GM23338 (cell line): ENCODE measurements around the gene LCE1C. TPM values are rescaled to one million over a fixed set of nuclear protein-coding genes. Genes with fewer than 3 reads are reported as not detected.

ENCODE experiments used
- ATAC-seq: fragments of 200-7000 bp; cut with Tn5 transposase; 3 replicates; pipeline ENCODE4 v1.9.1; 2020
- DNase-seq: peaks from one replicate; pipeline ENCODE4 v3.0.0-alpha.2; 2015; ENCODE audit warnings: low spot score
- H2AFZ ChIP-seq: fragments of 200-600 bp; sonication (generic); 2 replicates; pipeline ENCODE4 v1.8.0; 2016; ENCODE audit warnings: antibody characterized with exemption, mild to moderate bottlenecking, moderate library complexity
- H3F3A ChIP-seq: fragments of 200-600 bp; sonication (generic); replicated peaks from 2 replicates; pipeline ENCODE4 v1.8.0; 2017; ENCODE audit warnings: antibody characterized with exemption, mixed run types, low read depth
- H3K27ac ChIP-seq: fragments of 200-600 bp; sonication (generic); 2 replicates; pipeline ENCODE4 v1.6.1; 2016; ENCODE audit warnings: low read depth
- H3K27me3 ChIP-seq: fragments of 200-600 bp; sonication (generic); 2 replicates; pipeline ENCODE4 v1.8.0; 2016; ENCODE audit warnings: mild to moderate bottlenecking, mixed run types, moderate library complexity; ENCODE audit not compliant: insufficient read depth
- H3K36me3 ChIP-seq: fragments of 200-600 bp; sonication (generic); 2 replicates; pipeline ENCODE4 v1.8.0; 2016; ENCODE audit warnings: mild to moderate bottlenecking; ENCODE audit not compliant: insufficient read depth
- H3K4me1 ChIP-seq: fragments of 200-600 bp; sonication (generic); 2 replicates; pipeline ENCODE4 v1.8.0; 2016; ENCODE audit warnings: mild to moderate bottlenecking, moderate library complexity; ENCODE audit not compliant: insufficient read depth
- H3K4me2 ChIP-seq: fragments of 200-600 bp; sonication (generic); 2 replicates; pipeline ENCODE4 v1.7.1; 2017; ENCODE audit warnings: mixed run types
- H3K4me3 ChIP-seq: fragments of 200-600 bp; sonication (generic); 2 replicates; pipeline ENCODE4 v1.6.1; 2016; ENCODE audit warnings: mixed run types
- H3K79me2 ChIP-seq: fragments of 200-600 bp; sonication (generic); replicated peaks from 2 replicates; pipeline ENCODE4 v1.8.0; 2017; ENCODE audit warnings: mild to moderate bottlenecking; ENCODE audit not compliant: insufficient read depth
- H3K9me2 ChIP-seq: fragments of 200-600 bp; sonication (generic); 2 replicates; pipeline ENCODE4 v1.8.0; 2017; ENCODE audit not compliant: insufficient read depth
- H4K20me1 ChIP-seq: fragments of 200-600 bp; sonication (generic); replicated peaks from 2 replicates; pipeline ENCODE4 v1.8.0; 2017; ENCODE audit warnings: mild to moderate bottlenecking; ENCODE audit not compliant: insufficient read depth
- H3K27ac Mint-ChIP-seq: 2 replicates; pipeline ENCODE4 v1.8.0; 2020; ENCODE audit warnings: inconsistent platforms, mild to moderate bottlenecking, moderate library complexity, mixed read lengths
- H3K27me3 Mint-ChIP-seq: 3 replicates; pipeline ENCODE4 v1.8.0; 2022; ENCODE audit warnings: low read depth, mild to moderate bottlenecking, moderate library complexity, mixed read lengths, inconsistent platforms; ENCODE audit not compliant: insufficient read depth, poor library complexity
- H3K36me3 Mint-ChIP-seq: 3 replicates; pipeline ENCODE4 v1.8.0; 2021; ENCODE audit warnings: low read depth, mild to moderate bottlenecking, inconsistent platforms, moderate library complexity, mixed read lengths
- H3K4me1 Mint-ChIP-seq: 3 replicates; pipeline ENCODE4 v1.8.0; 2020; ENCODE audit warnings: mild to moderate bottlenecking, inconsistent platforms, mixed read lengths
- H3K4me3 Mint-ChIP-seq: 3 replicates; pipeline ENCODE4 v1.8.0; 2021; ENCODE audit warnings: moderate library complexity, mild to moderate bottlenecking, inconsistent platforms, mixed read lengths
- H3K9me3 Mint-ChIP-seq: 3 replicates; pipeline ENCODE4 v1.8.0; 2020; ENCODE audit warnings: moderate library complexity, mild to moderate bottlenecking, inconsistent platforms, mixed read lengths
- CREB1 ChIP-seq: fragments of 250-450 bp; sonication (Bioruptor Pico); IDR thresholded peaks from 2 replicates; pipeline ENCODE4 v1.5.0; 2020; ENCODE audit warnings: low read depth, mild to moderate bottlenecking, moderate library complexity
- EZH2 ChIP-seq: fragments of 200-600 bp; sonication (generic); IDR thresholded peaks from one replicate; pipeline ENCODE4 v1.8.0; 2017; ENCODE audit warnings: antibody characterized with exemption, mild to moderate bottlenecking, low read depth; ENCODE audit not compliant: unreplicated experiment
- JUNB ChIP-seq: IDR thresholded peaks from one replicate; pipeline ENCODE4 v1.6.1; 2016; ENCODE audit warnings: antibody characterized with exemption; ENCODE audit not compliant: unreplicated experiment
- POLR2AphosphoS5 ChIP-seq: IDR thresholded peaks from 2 replicates; pipeline ENCODE4 v1.6.1; 2016; ENCODE audit warnings: antibody characterized with exemption, low read depth
- ZNF331 ChIP-seq: fragments of 250-450 bp; sonication (Bioruptor Pico); IDR thresholded peaks from 2 replicates; pipeline ENCODE4 v1.5.0; 2020; ENCODE audit warnings: low read depth, mild to moderate bottlenecking, moderate library complexity
- polyA plus RNA-seq: library from polyadenylated mRNA; unstranded; fragments of >200 nt; fragmentation: Nextera tagmentation; extraction: Ambion mirVana; gene quantifications from 2 replicates; pipeline ENCODE4 v1.2.1, GENCODE V29; 2016
- total RNA-seq: library from RNA; depleted of rRNA; stranded (reverse); fragments of >200 nt; shearing (Covaris generic); gene quantifications from 2 replicates; pipeline ENCODE4 v1.2.3, GENCODE V29; 2014
- TF ChIP-seq, protein P1 (sequence below): fragments of 250-450 bp; sonication (Bioruptor Pico); IDR thresholded peaks from 2 replicates; pipeline ENCODE4 v1.5.0; 2020; ENCODE audit warnings: mild to moderate bottlenecking, moderate library complexity
- TF ChIP-seq, protein P2 (sequence below): IDR thresholded peaks from 2 replicates; pipeline ENCODE4 v1.6.1; 2016; ENCODE audit warnings: antibody characterized with exemption

Gene LCE1C
- total and polyA plus RNA-seq, 2 experiments from 2014 or later: not detected

DNA sequence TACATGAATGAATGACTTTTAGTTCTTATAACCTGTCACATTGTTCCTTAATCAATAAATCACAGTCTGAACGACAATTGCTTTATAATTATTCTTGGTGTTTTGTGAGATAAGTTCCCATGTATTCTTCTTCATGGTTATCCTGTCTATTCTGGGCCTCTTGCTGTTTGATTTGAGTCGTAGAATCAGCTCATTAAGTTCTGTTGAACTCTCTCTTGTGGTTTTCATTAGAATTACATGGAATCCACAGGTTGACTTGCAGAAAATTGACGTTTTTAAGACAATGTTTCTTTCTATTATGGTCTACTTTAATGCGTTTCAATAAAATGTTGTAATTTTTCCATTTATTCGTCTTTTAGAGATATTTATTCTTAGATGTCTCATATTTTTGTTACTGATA lies 16.8 kb upstream of the LCE1C start:
- no peaks in the 10 kb centered on the region for H4K20me1 ChIP-seq
- H3K36me3 ChIP-seq: no peaks in the 10 kb centered on the region
- no peak overlapping the region for H3K27ac ChIP-seq
- no peak overlapping the region for H3K4me2 ChIP-seq
- H3K27me3 ChIP-seq: no peaks in the 10 kb centered on the region
- no peak overlapping the region for H3K4me3 ChIP-seq
- no peak for DNase-seq
- Mint-ChIP-seq H3K27ac (no peak overlapping the region), H3K27me3 (peaks cover 3% of the 10 kb centered on the region), H3K9me3 (no peaks in the 10 kb centered on the region), H3K4me1 (no peaks in the 10 kb centered on the region), H3K4me3 (no peak overlapping the region), H3K36me3 (no peaks in the 10 kb centered on the region)
- H2AFZ ChIP-seq: no peak overlapping the region
- H3K79me2 ChIP-seq: no peaks in the 10 kb centered on the region
- no peaks in the 10 kb centered on the region for H3F3A ChIP-seq
- TF ChIP-seq, protein P1, sequence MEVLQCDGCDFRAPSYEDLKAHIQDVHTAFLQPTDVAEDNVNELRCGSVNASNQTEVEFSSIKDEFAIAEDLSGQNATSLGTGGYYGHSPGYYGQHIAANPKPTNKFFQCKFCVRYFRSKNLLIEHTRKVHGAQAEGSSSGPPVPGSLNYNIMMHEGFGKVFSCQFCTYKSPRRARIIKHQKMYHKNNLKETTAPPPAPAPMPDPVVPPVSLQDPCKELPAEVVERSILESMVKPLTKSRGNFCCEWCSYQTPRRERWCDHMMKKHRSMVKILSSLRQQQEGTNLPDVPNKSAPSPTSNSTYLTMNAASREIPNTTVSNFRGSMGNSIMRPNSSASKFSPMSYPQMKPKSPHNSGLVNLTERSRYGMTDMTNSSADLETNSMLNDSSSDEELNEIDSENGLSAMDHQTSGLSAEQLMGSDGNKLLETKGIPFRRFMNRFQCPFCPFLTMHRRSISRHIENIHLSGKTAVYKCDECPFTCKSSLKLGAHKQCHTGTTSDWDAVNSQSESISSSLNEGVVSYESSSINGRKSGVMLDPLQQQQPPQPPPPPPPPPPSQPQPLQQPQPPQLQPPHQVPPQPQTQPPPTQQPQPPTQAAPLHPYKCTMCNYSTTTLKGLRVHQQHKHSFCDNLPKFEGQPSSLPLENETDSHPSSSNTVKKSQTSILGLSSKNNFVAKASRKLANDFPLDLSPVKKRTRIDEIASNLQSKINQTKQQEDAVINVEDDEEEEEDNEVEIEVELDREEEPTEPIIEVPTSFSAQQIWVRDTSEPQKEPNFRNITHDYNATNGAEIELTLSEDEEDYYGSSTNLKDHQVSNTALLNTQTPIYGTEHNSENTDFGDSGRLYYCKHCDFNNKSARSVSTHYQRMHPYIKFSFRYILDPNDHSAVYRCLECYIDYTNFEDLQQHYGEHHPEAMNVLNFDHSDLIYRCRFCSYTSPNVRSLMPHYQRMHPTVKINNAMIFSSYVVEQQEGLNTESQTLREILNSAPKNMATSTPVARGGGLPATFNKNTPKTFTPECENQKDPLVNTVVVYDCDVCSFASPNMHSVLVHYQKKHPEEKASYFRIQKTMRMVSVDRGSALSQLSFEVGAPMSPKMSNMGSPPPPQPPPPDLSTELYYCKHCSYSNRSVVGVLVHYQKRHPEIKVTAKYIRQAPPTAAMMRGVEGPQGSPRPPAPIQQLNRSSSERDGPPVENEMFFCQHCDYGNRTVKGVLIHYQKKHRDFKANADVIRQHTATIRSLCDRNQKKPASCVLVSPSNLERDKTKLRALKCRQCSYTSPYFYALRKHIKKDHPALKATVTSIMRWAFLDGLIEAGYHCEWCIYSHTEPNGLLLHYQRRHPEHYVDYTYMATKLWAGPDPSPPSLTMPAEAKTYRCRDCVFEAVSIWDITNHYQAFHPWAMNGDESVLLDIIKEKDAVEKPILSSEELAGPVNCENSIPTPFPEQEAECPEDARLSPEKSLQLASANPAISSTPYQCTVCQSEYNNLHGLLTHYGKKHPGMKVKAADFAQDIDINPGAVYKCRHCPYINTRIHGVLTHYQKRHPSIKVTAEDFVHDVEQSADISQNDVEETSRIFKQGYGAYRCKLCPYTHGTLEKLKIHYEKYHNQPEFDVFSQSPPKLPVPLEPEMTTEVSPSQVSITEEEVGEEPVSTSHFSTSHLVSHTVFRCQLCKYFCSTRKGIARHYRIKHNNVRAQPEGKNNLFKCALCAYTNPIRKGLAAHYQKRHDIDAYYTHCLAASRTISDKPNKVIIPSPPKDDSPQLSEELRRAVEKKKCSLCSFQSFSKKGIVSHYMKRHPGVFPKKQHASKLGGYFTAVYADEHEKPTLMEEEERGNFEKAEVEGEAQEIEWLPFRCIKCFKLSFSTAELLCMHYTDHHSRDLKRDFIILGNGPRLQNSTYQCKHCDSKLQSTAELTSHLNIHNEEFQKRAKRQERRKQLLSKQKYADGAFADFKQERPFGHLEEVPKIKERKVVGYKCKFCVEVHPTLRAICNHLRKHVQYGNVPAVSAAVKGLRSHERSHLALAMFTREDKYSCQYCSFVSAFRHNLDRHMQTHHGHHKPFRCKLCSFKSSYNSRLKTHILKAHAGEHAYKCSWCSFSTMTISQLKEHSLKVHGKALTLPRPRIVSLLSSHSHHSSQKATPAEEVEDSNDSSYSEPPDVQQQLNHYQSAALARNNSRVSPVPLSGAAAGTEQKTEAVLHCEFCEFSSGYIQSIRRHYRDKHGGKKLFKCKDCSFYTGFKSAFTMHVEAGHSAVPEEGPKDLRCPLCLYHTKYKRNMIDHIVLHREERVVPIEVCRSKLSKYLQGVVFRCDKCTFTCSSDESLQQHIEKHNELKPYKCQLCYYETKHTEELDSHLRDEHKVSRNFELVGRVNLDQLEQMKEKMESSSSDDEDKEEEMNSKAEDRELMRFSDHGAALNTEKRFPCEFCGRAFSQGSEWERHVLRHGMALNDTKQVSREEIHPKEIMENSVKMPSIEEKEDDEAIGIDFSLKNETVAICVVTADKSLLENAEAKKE (CRISPR knock-in tag): no peak
- no peak for TF ChIP-seq JUNB
- TF ChIP-seq, protein P2, sequence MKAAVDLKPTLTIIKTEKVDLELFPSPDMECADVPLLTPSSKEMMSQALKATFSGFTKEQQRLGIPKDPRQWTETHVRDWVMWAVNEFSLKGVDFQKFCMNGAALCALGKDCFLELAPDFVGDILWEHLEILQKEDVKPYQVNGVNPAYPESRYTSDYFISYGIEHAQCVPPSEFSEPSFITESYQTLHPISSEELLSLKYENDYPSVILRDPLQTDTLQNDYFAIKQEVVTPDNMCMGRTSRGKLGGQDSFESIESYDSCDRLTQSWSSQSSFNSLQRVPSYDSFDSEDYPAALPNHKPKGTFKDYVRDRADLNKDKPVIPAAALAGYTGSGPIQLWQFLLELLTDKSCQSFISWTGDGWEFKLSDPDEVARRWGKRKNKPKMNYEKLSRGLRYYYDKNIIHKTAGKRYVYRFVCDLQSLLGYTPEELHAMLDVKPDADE: no peak
- TF ChIP-seq POLR2AphosphoS5: no peak
- no peak for TF ChIP-seq ZNF331 (CRISPR knock-in tag)
- ATAC-seq: no peak
- no peaks in the 10 kb centered on the region for H3K9me2 ChIP-seq
- H3K4me1 ChIP-seq: no peaks in the 10 kb centered on the region

DNA sequence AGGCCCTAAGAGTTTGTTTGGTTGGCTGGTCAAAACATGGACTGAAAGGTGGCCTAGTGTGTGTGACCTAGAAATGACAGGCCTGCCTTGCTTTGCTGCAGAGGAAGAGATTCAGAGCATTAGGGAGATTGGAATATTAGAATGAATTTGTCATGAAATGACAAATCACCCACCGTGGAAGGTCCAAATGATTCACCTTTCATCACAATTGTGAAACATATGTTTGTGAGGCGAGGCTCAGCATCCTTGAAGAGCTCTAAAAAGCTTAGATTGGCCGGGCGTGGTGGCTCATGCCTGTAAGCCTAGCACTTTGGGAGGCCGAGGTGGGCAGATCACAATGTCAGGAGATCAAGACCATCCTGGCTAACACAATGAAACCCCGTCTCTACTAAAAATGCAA lies 10.9 kb upstream of the LCE1C start:
- no peak overlapping the region for H3K4me3 Mint-ChIP-seq
- Histone ChIP-seq H3K9me2 (0 out of 2 replicates have a peak, but pooled peaks cover 6% of the 10 kb centered on the region), H3K36me3 (no peaks in the 10 kb centered on the region), H3K4me1 (no peaks in the 10 kb centered on the region), H4K20me1 (no peaks in the 10 kb centered on the region), H3F3A (no peaks in the 10 kb centered on the region), H2AFZ (no peak overlapping the region), H3K4me3 (no peak overlapping the region), H3K79me2 (no peaks in the 10 kb centered on the region), H3K27ac (no peak overlapping the region), H3K4me2 (no peak overlapping the region), H3K27me3 (no peaks in the 10 kb centered on the region)
- no peak overlapping the region for H3K27ac Mint-ChIP-seq
- DNase-seq: no peak
- no peak for ATAC-seq
- H3K27me3 Mint-ChIP-seq: no peaks in the 10 kb centered on the region
- no peaks in the 10 kb centered on the region for H3K36me3 Mint-ChIP-seq
- no peaks in the 10 kb centered on the region for H3K9me3 Mint-ChIP-seq
- H3K4me1 Mint-ChIP-seq: peaks cover 2% of the 10 kb centered on the region; the same call in 1 of the 3 replicates
- no peak for TF ChIP-seq CREB1 (CRISPR knock-in tag)
- no peak for TF ChIP-seq EZH2
- TF ChIP-seq POLR2AphosphoS5: no peak
